PFSK-1 (cell line): ENCODE measurements around the gene TULP3.

Source experiments
- POLR2AphosphoS5 ChIP-seq: IDR thresholded peaks from 2 replicates; pipeline ENCODE4 v1.6.1; 2012; ENCODE audit warnings: low read depth, mild to moderate bottlenecking, control low read depth, low read length, moderate library complexity
- SIN3A ChIP-seq: IDR thresholded peaks from 2 replicates; pipeline ENCODE4 v1.6.1; 2012; ENCODE audit warnings: mild to moderate bottlenecking, low read length, moderate library complexity, borderline replicate concordance; ENCODE audit not compliant: insufficient read depth
- TAF1 ChIP-seq: IDR thresholded peaks from 2 replicates; pipeline ENCODE4 v1.6.1; 2012; ENCODE audit warnings: low read length, control low read depth, borderline replicate concordance; ENCODE audit not compliant: insufficient read depth

- TF ChIP-seq TAF1, result no peak
- TF ChIP-seq SIN3A, result no peak
- no peak for TF ChIP-seq POLR2AphosphoS5
These were observed 34.6 kb upstream of the TULP3 start for GRCh38 chr12:2856051-2856450.
